ENCODE data around the gene TYW1. TPM values are rescaled to one million over a fixed set of nuclear protein-coding genes. Genes with fewer than 3 reads are reported as not detected.
"Not testable (repeated sequence)": the region's sequence is repeated elsewhere in the genome, so short reads cannot be mapped to it uniquely, and the experiment has no call there.

TYW1 gene
- polyA plus RNA-seq, 2 donors = 3.6 to 6.0 TPM

- no peaks in the 10 kb centered on the region for H3K27me3 ChIP-seq (ENCODE audit: control insufficient read depth in 1 of 2, insufficient read depth in 2 of 2, low read length in 2 of 2)
- no peaks in the 10 kb centered on the region for H3K4me1 ChIP-seq (ENCODE audit: control insufficient read depth in 2 of 2, insufficient read depth in 2 of 2, low read length in 1 of 2)
- no peak overlapping the region for H3K27ac ChIP-seq (ENCODE audit: low read depth in 2 of 2, low read length in 1 of 2)
Observed at GRCh38 chr7:67105377-67105776, 108.7 kb downstream of the TYW1 start.

GRCh38 chr7:67106255-67106654, 109.6 kb downstream of the TYW1 start:
- not testable (repeated sequence) for H3K4me3 ChIP-seq (ENCODE audit: low read depth in 1 of 2, low read length in 2 of 2); H3K9me3 ChIP-seq (ENCODE audit: control insufficient read depth in 2 of 2, insufficient read depth in 1 of 2, low read depth in 1 of 2, low read length in 1 of 2); H3K4me1 ChIP-seq (ENCODE audit: control insufficient read depth in 2 of 2, insufficient read depth in 2 of 2, low read length in 1 of 2); H3K27ac ChIP-seq (ENCODE audit: low read depth in 2 of 2, low read length in 1 of 2); H3K36me3 ChIP-seq (ENCODE audit: control insufficient read depth in 2 of 2, insufficient read depth in 2 of 2, low read length in 1 of 2); H3K27me3 ChIP-seq (ENCODE audit: control insufficient read depth in 1 of 2, insufficient read depth in 2 of 2, low read length in 2 of 2)
- WGBS, 2 donors = 84 to 93% methylated on average over 4 of the region's 4 CpGs

More at GRCh38 chr7:67105377-67105776, 108.7 kb downstream of the TYW1 start:
- H3K36me3 ChIP-seq (ENCODE audit: control insufficient read depth in 2 of 2, insufficient read depth in 2 of 2, low read length in 1 of 2) = no peaks in the 10 kb centered on the region
- 53 to 69% methylated on average over 4 of the region's 4 CpGs for WGBS, 2 donors
- no peaks in the 10 kb centered on the region for H3K9me3 ChIP-seq (ENCODE audit: control insufficient read depth in 2 of 2, insufficient read depth in 1 of 2, low read depth in 1 of 2, low read length in 1 of 2)
- no peak overlapping the region for H3K4me3 ChIP-seq (ENCODE audit: low read depth in 1 of 2, low read length in 2 of 2)

GRCh38 chr7:67111342-67111741, 114.7 kb downstream of the TYW1 start:
- 85 to 93% methylated on average over 2 of the region's 2 CpGs for WGBS, 2 donors
- H3K27me3 ChIP-seq (ENCODE audit: control insufficient read depth in 1 of 2, insufficient read depth in 2 of 2, low read length in 2 of 2); H3K4me1 ChIP-seq (ENCODE audit: control insufficient read depth in 2 of 2, insufficient read depth in 2 of 2, low read length in 1 of 2); H3K36me3 ChIP-seq (ENCODE audit: control insufficient read depth in 2 of 2, insufficient read depth in 2 of 2, low read length in 1 of 2); H3K4me3 ChIP-seq (ENCODE audit: low read depth in 1 of 2, low read length in 2 of 2); H3K9me3 ChIP-seq (ENCODE audit: control insufficient read depth in 2 of 2, insufficient read depth in 1 of 2, low read depth in 1 of 2, low read length in 1 of 2); H3K27ac ChIP-seq (ENCODE audit: low read depth in 2 of 2, low read length in 1 of 2): not testable (repeated sequence)

GRCh38 chr7:67114483-67115246, 118.0 kb downstream of the TYW1 start:
- H3K27ac ChIP-seq (ENCODE audit: low read depth in 2 of 2, low read length in 1 of 2); H3K4me3 ChIP-seq (ENCODE audit: low read depth in 1 of 2, low read length in 2 of 2): not testable (repeated sequence)

GRCh38 chr7:67120491-67120890, 123.9 kb downstream of the TYW1 start:
- H3K9me3 ChIP-seq (ENCODE audit: control insufficient read depth in 2 of 2, insufficient read depth in 1 of 2, low read depth in 1 of 2, low read length in 1 of 2) = not testable (repeated sequence)
- 82 to 90% methylated on average over 2 of the region's 2 CpGs for WGBS, 2 donors

More at GRCh38 chr7:67114483-67115246, 118.0 kb downstream of the TYW1 start:
- H3K36me3 ChIP-seq (ENCODE audit: control insufficient read depth in 2 of 2, insufficient read depth in 2 of 2, low read length in 1 of 2); H3K4me1 ChIP-seq (ENCODE audit: control insufficient read depth in 2 of 2, insufficient read depth in 2 of 2, low read length in 1 of 2); H3K27me3 ChIP-seq (ENCODE audit: control insufficient read depth in 1 of 2, insufficient read depth in 2 of 2, low read length in 2 of 2); H3K9me3 ChIP-seq (ENCODE audit: control insufficient read depth in 2 of 2, insufficient read depth in 1 of 2, low read depth in 1 of 2, low read length in 1 of 2): not testable (repeated sequence)

GRCh38 chr7:67128257-67128656, 131.6 kb downstream of the TYW1 start:
- H3K36me3 ChIP-seq (ENCODE audit: control insufficient read depth in 2 of 2, insufficient read depth in 2 of 2, low read length in 1 of 2); H3K27me3 ChIP-seq (ENCODE audit: control insufficient read depth in 1 of 2, insufficient read depth in 2 of 2, low read length in 2 of 2); H3K27ac ChIP-seq (ENCODE audit: low read depth in 2 of 2, low read length in 1 of 2); H3K4me1 ChIP-seq (ENCODE audit: control insufficient read depth in 2 of 2, insufficient read depth in 2 of 2, low read length in 1 of 2); H3K9me3 ChIP-seq (ENCODE audit: control insufficient read depth in 2 of 2, insufficient read depth in 1 of 2, low read depth in 1 of 2, low read length in 1 of 2); H3K4me3 ChIP-seq (ENCODE audit: low read depth in 1 of 2, low read length in 2 of 2): not testable (repeated sequence)
- 72 to 90% methylated on average over 5 of the region's 5 CpGs for WGBS, 2 donors

More at GRCh38 chr7:67120491-67120890, 123.9 kb downstream of the TYW1 start:
- not testable (repeated sequence) for H3K27me3 ChIP-seq (ENCODE audit: control insufficient read depth in 1 of 2, insufficient read depth in 2 of 2, low read length in 2 of 2); H3K36me3 ChIP-seq (ENCODE audit: control insufficient read depth in 2 of 2, insufficient read depth in 2 of 2, low read length in 1 of 2); H3K27ac ChIP-seq (ENCODE audit: low read depth in 2 of 2, low read length in 1 of 2); H3K4me1 ChIP-seq (ENCODE audit: control insufficient read depth in 2 of 2, insufficient read depth in 2 of 2, low read length in 1 of 2); H3K4me3 ChIP-seq (ENCODE audit: low read depth in 1 of 2, low read length in 2 of 2)

- not testable (repeated sequence) for H3K4me1 ChIP-seq (ENCODE audit: control insufficient read depth in 2 of 2, insufficient read depth in 2 of 2, low read length in 1 of 2); H3K4me3 ChIP-seq (ENCODE audit: low read depth in 1 of 2, low read length in 2 of 2); H3K27ac ChIP-seq (ENCODE audit: low read depth in 2 of 2, low read length in 1 of 2); H3K36me3 ChIP-seq (ENCODE audit: control insufficient read depth in 2 of 2, insufficient read depth in 2 of 2, low read length in 1 of 2); H3K27me3 ChIP-seq (ENCODE audit: control insufficient read depth in 1 of 2, insufficient read depth in 2 of 2, low read length in 2 of 2); H3K9me3 ChIP-seq (ENCODE audit: control insufficient read depth in 2 of 2, insufficient read depth in 1 of 2, low read depth in 1 of 2, low read length in 1 of 2)
- WGBS, 2 donors = 78 to 89% methylated on average over 1 of the region's 1 CpG
Observed at GRCh38 chr7:67130766-67131165, 134.1 kb downstream of the TYW1 start.

GRCh38 chr7:67134912-67135311, 138.3 kb downstream of the TYW1 start:
- not testable (repeated sequence) for H3K4me3 ChIP-seq (ENCODE audit: low read depth in 1 of 2, low read length in 2 of 2); H3K27ac ChIP-seq (ENCODE audit: low read depth in 2 of 2, low read length in 1 of 2); H3K4me1 ChIP-seq (ENCODE audit: control insufficient read depth in 2 of 2, insufficient read depth in 2 of 2, low read length in 1 of 2); H3K9me3 ChIP-seq (ENCODE audit: control insufficient read depth in 2 of 2, insufficient read depth in 1 of 2, low read depth in 1 of 2, low read length in 1 of 2); H3K27me3 ChIP-seq (ENCODE audit: control insufficient read depth in 1 of 2, insufficient read depth in 2 of 2, low read length in 2 of 2); H3K36me3 ChIP-seq (ENCODE audit: control insufficient read depth in 2 of 2, insufficient read depth in 2 of 2, low read length in 1 of 2)
- 88 to 94% methylated on average over 1 of the region's 1 CpG for WGBS, 2 donors

GRCh38 chr7:67135617-67136486, 139.2 kb downstream of the TYW1 start:
- H3K9me3 ChIP-seq (ENCODE audit: control insufficient read depth in 2 of 2, insufficient read depth in 1 of 2, low read depth in 1 of 2, low read length in 1 of 2); H3K4me1 ChIP-seq (ENCODE audit: control insufficient read depth in 2 of 2, insufficient read depth in 2 of 2, low read length in 1 of 2); H3K36me3 ChIP-seq (ENCODE audit: control insufficient read depth in 2 of 2, insufficient read depth in 2 of 2, low read length in 1 of 2); H3K27me3 ChIP-seq (ENCODE audit: control insufficient read depth in 1 of 2, insufficient read depth in 2 of 2, low read length in 2 of 2); H3K4me3 ChIP-seq (ENCODE audit: low read depth in 1 of 2, low read length in 2 of 2); H3K27ac ChIP-seq (ENCODE audit: low read depth in 2 of 2, low read length in 1 of 2): not testable (repeated sequence)
- 55 to 77% methylated on average over 3 to 4 of the region's 4 CpGs for WGBS, 2 donors

GRCh38 chr7:67137489-67137888, 140.9 kb downstream of the TYW1 start:
- H3K27ac ChIP-seq (ENCODE audit: low read depth in 2 of 2, low read length in 1 of 2) = peak overlapping the region; percentile 38 to 54
- H3K27me3 ChIP-seq (ENCODE audit: control insufficient read depth in 1 of 2, insufficient read depth in 2 of 2, low read length in 2 of 2); H3K4me3 ChIP-seq (ENCODE audit: low read depth in 1 of 2, low read length in 2 of 2); H3K9me3 ChIP-seq (ENCODE audit: control insufficient read depth in 2 of 2, insufficient read depth in 1 of 2, low read depth in 1 of 2, low read length in 1 of 2); H3K36me3 ChIP-seq (ENCODE audit: control insufficient read depth in 2 of 2, insufficient read depth in 2 of 2, low read length in 1 of 2); H3K4me1 ChIP-seq (ENCODE audit: control insufficient read depth in 2 of 2, insufficient read depth in 2 of 2, low read length in 1 of 2): not testable (repeated sequence)
- 69 to 79% methylated on average over 3 of the region's 3 CpGs for WGBS, 2 donors
